ENCODE measurements around the gene ST3GAL6. TPM values are rescaled to one million over a fixed set of nuclear protein-coding genes. Genes with fewer than 3 reads are reported as not detected.

ST3GAL6 gene
- total RNA-seq, 6 experiments from 2014 or later: 17.8 to 69.6 (median 31.5) TPM

GRCh38 chr3:98801043-98801747, 38.1 kb downstream of the ST3GAL6 start:
- H3K4me1 ChIP-seq: peaks cover 0 to 3% (median 0%) of the 10 kb centered on the region in 4 donors
- 94% methylated on average over 6 of the region's 7 CpGs for whole genome bisulfite sequencing (ENCODE audit: insufficient coverage, low coverage, low lambda C conversion rate, missing lambda C conversion rate)
- no peak for TF ChIP-seq POLR2A (IDR thresholded peaks at IDR 0.05)
- peak in 1 of 4 donors; percentile 5 for TF ChIP-seq CTCF (IDR thresholded peaks at IDR 0.05)
- intact Hi-C loops (cut with DNase I): no loop called here
- no peak for DNase-seq
- no peak overlapping the region for H3K4me3 ChIP-seq
- ATAC-seq: no peak
- H3K27me3 ChIP-seq: no peaks in the 10 kb centered on the region
- H3K36me3 ChIP-seq: peaks cover 0 to 5% (median 0%) of the 10 kb centered on the region in 4 donors
- H3K27ac ChIP-seq: no peak overlapping the region
- H3K9me3 ChIP-seq: no peaks in the 10 kb centered on the region

GRCh38 chr3:98805571-98805970, 42.4 kb downstream of the ST3GAL6 start:
- ATAC-seq (no peak), DNase-seq (no peak)
- peaks cover 0 to 9% (median 4%) of the 10 kb centered on the region in 4 donors for H3K4me1 ChIP-seq
- WGBS (ENCODE audit: insufficient coverage, low coverage, low lambda C conversion rate, missing lambda C conversion rate): 92% methylated on average over 6 of the region's 6 CpGs
- H3K27ac ChIP-seq: no peak overlapping the region
- H3K4me3 ChIP-seq: no peak overlapping the region
- no peak for TF ChIP-seq CTCF (IDR thresholded peaks at IDR 0.05)
- no peak for TF ChIP-seq POLR2A (IDR thresholded peaks at IDR 0.05)
- H3K27me3 ChIP-seq: no peaks in the 10 kb centered on the region
- no peaks in the 10 kb centered on the region for H3K9me3 ChIP-seq
- peaks cover 0 to 5% (median 0%) of the 10 kb centered on the region in 4 donors for H3K36me3 ChIP-seq
- intact Hi-C loops (cut with DNase I): no loop called here

- Histone ChIP-seq H3K4me1 (peaks cover 0 to 15% (median 5%) of the 10 kb centered on the region in 4 donors), H3K36me3 (peaks cover 0 to 5% (median 0%) of the 10 kb centered on the region in 4 donors), H3K4me3 (no peak overlapping the region), H3K9me3 (no peaks in the 10 kb centered on the region), H3K27ac (no peak overlapping the region), H3K27me3 (no peaks in the 10 kb centered on the region)
- 75% methylated on average over 1 of the region's 1 CpG for WGBS (ENCODE audit: insufficient coverage, low coverage, low lambda C conversion rate, missing lambda C conversion rate)
- intact Hi-C loops (cut with DNase I): no loop called here
- DNase-seq (no peak), ATAC-seq (no peak)
- TF ChIP-seq POLR2A (IDR thresholded peaks at IDR 0.05) (no peak), CTCF (IDR thresholded peaks at IDR 0.05) (no peak)
Measured at GRCh38 chr3:98806521-98806920, 43.4 kb downstream of the ST3GAL6 start.

- no peaks in the 10 kb centered on the region for H3K27me3 ChIP-seq
- H3K4me1 ChIP-seq: peaks cover 0 to 20% (median 8%) of the 10 kb centered on the region in 4 donors
- peaks cover 0 to 5% (median 0%) of the 10 kb centered on the region in 4 donors for H3K36me3 ChIP-seq
- intact Hi-C loops (cut with DNase I): no loop called here
- no peak overlapping the region for H3K27ac ChIP-seq
- no peak overlapping the region for H3K4me3 ChIP-seq
- 94% methylated on average over 4 of the region's 4 CpGs for WGBS (ENCODE audit: insufficient coverage, low coverage, low lambda C conversion rate, missing lambda C conversion rate)
- no peak for TF ChIP-seq CTCF (IDR thresholded peaks at IDR 0.05)
- TF ChIP-seq POLR2A (IDR thresholded peaks at IDR 0.05): no peak
- DNase-seq (no peak), ATAC-seq (no peak)
- no peaks in the 10 kb centered on the region for H3K9me3 ChIP-seq
Measured at GRCh38 chr3:98807011-98807410, 43.9 kb downstream of the ST3GAL6 start.
